ENCODE data around the gene LAYN. TPM values are rescaled to one million over a fixed set of nuclear protein-coding genes. Genes with fewer than 3 reads are reported as not detected.

Gene LAYN
- total and polyA plus RNA-seq, 2 of the 13 experiments (the other 11 are each of a cell fraction or from before 2014, with no cell fraction given), result 0.17 TPM; not detected in 1

DNA sequence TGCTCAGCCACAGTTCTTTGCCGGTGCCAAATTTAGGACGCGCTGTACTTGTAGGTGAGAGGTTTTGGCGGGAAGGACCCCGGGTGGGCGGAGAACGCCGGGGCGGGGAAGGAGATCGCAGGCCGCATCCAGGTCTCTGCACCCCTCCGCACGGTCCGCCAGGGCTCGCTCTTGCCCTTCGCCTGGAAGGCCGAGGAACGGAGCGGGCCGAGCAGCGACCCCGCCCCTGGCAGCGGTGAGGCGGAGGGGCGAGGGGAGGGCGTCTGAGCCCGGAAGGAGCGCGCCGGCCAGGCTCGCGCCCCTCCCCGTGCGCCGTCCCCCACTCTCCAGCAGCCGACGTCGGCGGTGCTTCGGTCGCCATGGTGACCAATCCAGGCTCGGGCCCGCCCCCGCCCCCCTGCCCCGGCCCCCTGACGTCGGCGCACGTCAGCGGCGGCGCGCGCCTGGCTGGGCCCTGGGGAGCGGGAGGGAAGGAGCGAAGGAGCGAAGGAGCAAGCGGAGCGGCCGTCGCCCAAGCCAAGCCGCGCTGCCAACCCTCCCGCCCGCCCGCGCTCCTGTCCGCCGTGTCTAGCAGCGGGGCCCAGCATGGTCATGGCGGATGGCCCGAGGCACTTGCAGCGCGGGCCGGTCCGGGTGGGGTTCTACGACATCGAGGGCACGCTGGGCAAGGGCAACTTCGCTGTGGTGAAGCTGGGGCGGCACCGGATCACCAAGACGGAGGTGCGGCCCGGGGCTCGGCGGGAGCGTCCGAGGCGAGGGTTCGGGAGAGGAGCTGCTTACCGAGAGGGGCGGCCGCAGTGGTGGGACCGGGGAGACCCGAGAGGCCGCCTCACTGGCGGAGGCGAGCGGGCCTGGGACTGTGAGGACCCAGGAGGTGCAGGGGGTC, 61.7 kb downstream of the LAYN start, which contains the start of gene SIK2 (continued):
- TF ChIP-seq, protein P1, sequence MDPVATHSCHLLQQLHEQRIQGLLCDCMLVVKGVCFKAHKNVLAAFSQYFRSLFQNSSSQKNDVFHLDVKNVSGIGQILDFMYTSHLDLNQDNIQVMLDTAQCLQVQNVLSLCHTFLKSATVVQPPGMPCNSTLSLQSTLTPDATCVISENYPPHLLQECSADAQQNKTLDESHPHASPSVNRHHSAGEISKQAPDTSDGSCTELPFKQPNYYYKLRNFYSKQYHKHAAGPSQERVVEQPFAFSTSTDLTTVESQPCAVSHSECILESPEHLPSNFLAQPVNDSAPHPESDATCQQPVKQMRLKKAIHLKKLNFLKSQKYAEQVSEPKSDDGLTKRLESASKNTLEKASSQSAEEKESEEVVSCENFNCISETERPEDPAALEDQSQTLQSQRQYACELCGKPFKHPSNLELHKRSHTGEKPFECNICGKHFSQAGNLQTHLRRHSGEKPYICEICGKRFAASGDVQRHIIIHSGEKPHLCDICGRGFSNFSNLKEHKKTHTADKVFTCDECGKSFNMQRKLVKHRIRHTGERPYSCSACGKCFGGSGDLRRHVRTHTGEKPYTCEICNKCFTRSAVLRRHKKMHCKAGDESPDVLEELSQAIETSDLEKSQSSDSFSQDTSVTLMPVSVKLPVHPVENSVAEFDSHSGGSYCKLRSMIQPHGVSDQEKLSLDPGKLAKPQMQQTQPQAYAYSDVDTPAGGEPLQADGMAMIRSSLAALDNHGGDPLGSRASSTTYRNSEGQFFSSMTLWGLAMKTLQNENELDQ (CRISPR knock-in tag; IDR thresholded peaks at IDR 0.05; ENCODE audit: borderline replicate concordance), result no peak
- TF ChIP-seq, protein P2, sequence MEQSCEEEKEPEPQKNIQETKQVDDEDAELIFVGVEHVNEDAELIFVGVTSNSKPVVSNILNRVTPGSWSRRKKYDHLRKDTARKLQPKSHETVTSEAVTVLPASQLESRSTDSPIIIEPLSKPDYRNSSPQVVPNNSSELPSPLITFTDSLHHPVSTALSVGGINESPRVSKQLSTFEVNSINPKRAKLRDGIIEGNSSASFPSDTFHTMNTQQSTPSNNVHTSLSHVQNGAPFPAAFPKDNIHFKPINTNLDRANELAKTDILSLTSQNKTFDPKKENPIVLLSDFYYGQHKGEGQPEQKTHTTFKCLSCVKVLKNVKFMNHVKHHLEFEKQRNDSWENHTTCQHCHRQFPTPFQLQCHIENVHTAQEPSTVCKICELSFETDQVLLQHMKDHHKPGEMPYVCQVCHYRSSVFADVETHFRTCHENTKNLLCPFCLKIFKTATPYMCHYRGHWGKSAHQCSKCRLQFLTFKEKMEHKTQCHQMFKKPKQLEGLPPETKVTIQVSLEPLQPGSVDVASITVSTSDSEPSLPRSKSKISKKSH (CRISPR knock-in tag; IDR thresholded peaks at IDR 0.05; ENCODE audit: borderline replicate concordance), result peak; percentile 76; the same call in 1 of the 2 replicates
- TF ChIP-seq ZNF772 (CRISPR knock-in tag; IDR thresholded peaks at IDR 0.05) (peak; percentile 34; the same call in 1 of the 2 replicates), SUZ12 (IDR thresholded peaks at IDR 0.05; ENCODE audit: low read depth, low read length) (no peak), MBNL3 (CRISPR knock-in tag; conservative IDR thresholded peaks at IDR 0.05) (no peak), ZNF550 (CRISPR knock-in tag; IDR thresholded peaks at IDR 0.05; ENCODE audit: borderline replicate concordance) (no peak), MAF1 (CRISPR knock-in tag; IDR thresholded peaks at IDR 0.05; ENCODE audit: borderline replicate concordance) (no peak), PHF21A (CRISPR knock-in tag; IDR thresholded peaks at IDR 0.05) (peak; percentile 63), ZBTB7B (CRISPR knock-in tag; IDR thresholded peaks at IDR 0.05) (peak; percentile 69), SOX6 (IDR thresholded peaks at IDR 0.05) (no peak), SOX6 (CRISPR knock-in tag; IDR thresholded peaks at IDR 0.05) (peak; percentile 83), ZNF749 (CRISPR knock-in tag; IDR thresholded peaks at IDR 0.05; ENCODE audit: borderline replicate concordance) (peak; percentile 66; the same call in 1 of the 2 replicates), ZNF776 (CRISPR knock-in tag; IDR thresholded peaks at IDR 0.05) (no peak), KLF15 (CRISPR knock-in tag; IDR thresholded peaks at IDR 0.05; ENCODE audit: borderline replicate concordance) (no peak)
- TF ChIP-seq, protein P3, sequence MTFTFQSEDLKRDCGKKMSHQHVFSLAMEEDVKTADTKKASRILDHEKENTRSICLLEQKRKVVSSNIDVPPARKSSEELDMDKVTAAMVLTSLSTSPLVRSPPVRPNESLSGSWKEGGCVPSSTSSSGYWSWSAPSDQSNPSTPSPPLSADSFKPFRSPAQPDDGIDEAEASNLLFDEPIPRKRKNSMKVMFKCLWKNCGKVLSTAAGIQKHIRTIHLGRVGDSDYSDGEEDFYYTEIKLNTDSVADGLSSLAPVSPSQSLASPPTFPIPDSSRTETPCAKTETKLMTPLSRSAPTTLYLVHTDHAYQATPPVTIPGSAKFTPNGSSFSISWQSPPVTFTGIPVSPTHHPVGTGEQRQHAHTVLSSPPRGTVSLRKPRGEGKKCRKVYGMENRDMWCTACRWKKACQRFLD (CRISPR knock-in tag; IDR thresholded peaks at IDR 0.05; ENCODE audit: borderline replicate concordance), result no peak
- TF ChIP-seq, protein P4, sequence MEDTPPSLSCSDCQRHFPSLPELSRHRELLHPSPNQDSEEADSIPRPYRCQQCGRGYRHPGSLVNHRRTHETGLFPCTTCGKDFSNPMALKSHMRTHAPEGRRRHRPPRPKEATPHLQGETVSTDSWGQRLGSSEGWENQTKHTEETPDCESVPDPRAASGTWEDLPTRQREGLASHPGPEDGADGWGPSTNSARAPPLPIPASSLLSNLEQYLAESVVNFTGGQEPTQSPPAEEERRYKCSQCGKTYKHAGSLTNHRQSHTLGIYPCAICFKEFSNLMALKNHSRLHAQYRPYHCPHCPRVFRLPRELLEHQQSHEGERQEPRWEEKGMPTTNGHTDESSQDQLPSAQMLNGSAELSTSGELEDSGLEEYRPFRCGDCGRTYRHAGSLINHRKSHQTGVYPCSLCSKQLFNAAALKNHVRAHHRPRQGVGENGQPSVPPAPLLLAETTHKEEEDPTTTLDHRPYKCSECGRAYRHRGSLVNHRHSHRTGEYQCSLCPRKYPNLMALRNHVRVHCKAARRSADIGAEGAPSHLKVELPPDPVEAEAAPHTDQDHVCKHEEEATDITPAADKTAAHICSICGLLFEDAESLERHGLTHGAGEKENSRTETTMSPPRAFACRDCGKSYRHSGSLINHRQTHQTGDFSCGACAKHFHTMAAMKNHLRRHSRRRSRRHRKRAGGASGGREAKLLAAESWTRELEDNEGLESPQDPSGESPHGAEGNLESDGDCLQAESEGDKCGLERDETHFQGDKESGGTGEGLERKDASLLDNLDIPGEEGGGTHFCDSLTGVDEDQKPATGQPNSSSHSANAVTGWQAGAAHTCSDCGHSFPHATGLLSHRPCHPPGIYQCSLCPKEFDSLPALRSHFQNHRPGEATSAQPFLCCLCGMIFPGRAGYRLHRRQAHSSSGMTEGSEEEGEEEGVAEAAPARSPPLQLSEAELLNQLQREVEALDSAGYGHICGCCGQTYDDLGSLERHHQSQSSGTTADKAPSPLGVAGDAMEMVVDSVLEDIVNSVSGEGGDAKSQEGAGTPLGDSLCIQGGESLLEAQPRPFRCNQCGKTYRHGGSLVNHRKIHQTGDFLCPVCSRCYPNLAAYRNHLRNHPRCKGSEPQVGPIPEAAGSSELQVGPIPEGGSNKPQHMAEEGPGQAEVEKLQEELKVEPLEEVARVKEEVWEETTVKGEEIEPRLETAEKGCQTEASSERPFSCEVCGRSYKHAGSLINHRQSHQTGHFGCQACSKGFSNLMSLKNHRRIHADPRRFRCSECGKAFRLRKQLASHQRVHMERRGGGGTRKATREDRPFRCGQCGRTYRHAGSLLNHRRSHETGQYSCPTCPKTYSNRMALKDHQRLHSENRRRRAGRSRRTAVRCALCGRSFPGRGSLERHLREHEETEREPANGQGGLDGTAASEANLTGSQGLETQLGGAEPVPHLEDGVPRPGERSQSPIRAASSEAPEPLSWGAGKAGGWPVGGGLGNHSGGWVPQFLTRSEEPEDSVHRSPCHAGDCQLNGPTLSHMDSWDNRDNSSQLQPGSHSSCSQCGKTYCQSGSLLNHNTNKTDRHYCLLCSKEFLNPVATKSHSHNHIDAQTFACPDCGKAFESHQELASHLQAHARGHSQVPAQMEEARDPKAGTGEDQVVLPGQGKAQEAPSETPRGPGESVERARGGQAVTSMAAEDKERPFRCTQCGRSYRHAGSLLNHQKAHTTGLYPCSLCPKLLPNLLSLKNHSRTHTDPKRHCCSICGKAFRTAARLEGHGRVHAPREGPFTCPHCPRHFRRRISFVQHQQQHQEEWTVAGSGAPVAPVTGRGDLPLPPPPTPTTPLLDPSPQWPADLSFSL (CRISPR knock-in tag; IDR thresholded peaks at IDR 0.05), result no peak
